Measurements from ENCODE around the gene RAB34. TPM values are rescaled to one million over a fixed set of nuclear protein-coding genes. Genes with fewer than 3 reads are reported as not detected.

RAB34 gene
- total and polyA plus RNA-seq, 2 experiments from 2014 or later, result 277 to 476 TPM

DNA sequence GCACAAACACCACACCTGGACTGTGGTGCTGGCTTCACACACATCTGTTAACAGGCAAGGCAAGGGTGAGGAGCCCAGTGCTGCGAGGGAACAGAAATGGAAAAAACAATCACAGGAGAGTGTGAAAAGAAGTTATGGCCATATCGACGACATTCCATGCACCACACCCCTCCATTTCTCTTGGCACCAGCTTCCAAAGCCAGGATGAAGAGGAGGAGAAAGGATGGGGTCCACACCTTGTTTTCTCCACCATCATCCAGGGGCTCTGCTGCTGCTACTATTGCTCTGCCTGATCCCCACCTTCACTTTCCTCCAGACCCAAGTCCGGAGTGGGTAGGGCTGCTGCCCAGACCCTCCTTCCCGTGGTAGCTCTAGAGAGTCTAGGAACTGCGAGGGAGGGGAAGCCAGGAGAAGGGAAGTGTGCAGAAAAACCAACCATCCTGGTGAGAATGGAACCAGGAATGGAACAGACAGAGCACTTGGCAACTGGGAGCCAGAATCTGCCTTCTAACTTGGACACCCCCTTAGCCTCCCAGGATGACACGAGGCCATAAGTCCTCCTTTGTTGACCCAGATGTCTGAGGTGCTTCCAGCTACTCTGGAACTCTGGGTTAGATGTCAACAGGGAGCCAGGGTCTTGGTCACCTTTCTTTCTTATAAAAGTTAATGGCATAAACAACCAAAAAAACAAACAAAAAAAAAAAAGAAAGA, 4.8 kb downstream of the RAB34 start:
- no peak overlapping the region for H3K4me3 ChIP-seq
- H2AFZ ChIP-seq, result no peak overlapping the region
- no peaks in the 10 kb centered on the region for H3K9me2 ChIP-seq (ENCODE audit: insufficient read depth)
- no peaks in the 10 kb centered on the region for H4K20me1 ChIP-seq (ENCODE audit: insufficient read depth)
- H3K79me2 ChIP-seq (ENCODE audit: insufficient read depth), result peaks cover 28% of the 10 kb centered on the region
- in situ Hi-C loops (cut with MboI), result no loop called here
- no peak for TF ChIP-seq EZH2 (IDR thresholded peaks at IDR 0.05; ENCODE audit: insufficient read depth, poor library complexity, severe bottlenecking)
- no peak for TF ChIP-seq EZH2phosphoT487 (IDR thresholded peaks at IDR 0.05; ENCODE audit: insufficient read depth, low read depth)
- DNase-seq, result no peak
- no peak overlapping the region for H3K4me2 ChIP-seq (ENCODE audit: unreplicated experiment)
- H3K27ac ChIP-seq, result no peak overlapping the region
- peaks cover 21% of the 10 kb centered on the region for H3F3A ChIP-seq (ENCODE audit: insufficient read depth)
- H3K27me3 ChIP-seq (replicated peaks; ENCODE audit: insufficient read depth), result no peaks in the 10 kb centered on the region
- H3K4me1 ChIP-seq (ENCODE audit: insufficient read depth), result peaks cover 7% of the 10 kb centered on the region; the same call in 1 of the 2 replicates
- H3K9me3 ChIP-seq (ENCODE audit: low read depth), result no peaks in the 10 kb centered on the region
- 0 out of 2 replicates have a peak, but pooled peaks cover 12% of the 10 kb centered on the region for H3K36me3 ChIP-seq (ENCODE audit: low read depth)
- no peak overlapping the region for H3K9ac ChIP-seq
- 81 to 84% methylated on average over 7 of the region's 7 CpGs for WGBS, 2 experiments (ENCODE audit: low coverage in 1 of 2, low lambda C conversion rate in 2 of 2, missing lambda C conversion rate in 2 of 2)

DNA sequence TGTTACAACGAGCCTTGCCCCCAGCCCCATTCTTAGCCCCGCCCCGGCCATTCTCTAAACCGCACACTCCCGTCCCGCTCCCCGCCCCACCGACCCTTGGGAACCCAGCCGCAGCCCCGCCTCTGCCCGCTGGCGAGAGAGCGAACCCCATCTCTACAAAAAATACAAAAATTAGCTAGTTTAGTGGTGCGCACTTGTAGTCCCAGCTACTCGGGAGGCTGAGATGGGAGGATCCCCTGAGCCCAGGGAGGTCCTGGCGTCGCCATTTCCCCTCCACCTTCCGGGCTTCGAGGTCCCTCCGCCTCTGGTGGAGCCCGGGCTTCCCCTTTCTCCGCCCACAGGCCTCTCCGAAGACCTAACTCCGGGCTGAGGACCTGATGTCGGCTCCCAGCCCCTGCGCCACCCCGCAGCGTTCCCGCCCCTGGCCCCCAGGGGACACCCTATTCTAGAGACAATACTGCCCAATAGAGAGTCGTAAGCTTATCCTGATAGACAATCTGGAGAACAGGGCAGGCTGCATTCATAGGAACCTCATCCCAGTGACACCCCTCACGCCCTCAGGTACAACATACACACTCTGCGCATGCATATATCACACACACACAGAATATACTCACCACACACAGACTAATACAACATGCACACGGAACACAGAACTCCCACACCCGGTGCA, 5.5 kb downstream of the RAB34 start:
- Histone ChIP-seq H3K4me2 (ENCODE audit: unreplicated experiment) (peak overlapping the region; percentile 29), H3K9me2 (ENCODE audit: insufficient read depth) (no peaks in the 10 kb centered on the region), H3K79me2 (ENCODE audit: insufficient read depth) (peaks cover 24% of the 10 kb centered on the region), H3K9ac (peak overlapping the region; percentile 80), H4K20me1 (ENCODE audit: insufficient read depth) (no peaks in the 10 kb centered on the region), H3K4me1 (ENCODE audit: insufficient read depth) (peaks cover 7% of the 10 kb centered on the region; the same call in 1 of the 2 replicates), H3K36me3 (ENCODE audit: low read depth) (0 out of 2 replicates have a peak, but pooled peaks cover 12% of the 10 kb centered on the region), H3F3A (ENCODE audit: insufficient read depth) (peaks cover 21% of the 10 kb centered on the region), H3K4me3 (peak overlapping the region; percentile 69), H3K27ac (peak overlapping the region; percentile 78), H3K9me3 (ENCODE audit: low read depth) (no peaks in the 10 kb centered on the region), H2AFZ (peak overlapping the region; percentile 74), H3K27me3 (replicated peaks; ENCODE audit: insufficient read depth) (no peaks in the 10 kb centered on the region)
- TF ChIP-seq EZH2 (IDR thresholded peaks at IDR 0.05; ENCODE audit: insufficient read depth, poor library complexity, severe bottlenecking) (no peak), EZH2phosphoT487 (IDR thresholded peaks at IDR 0.05; ENCODE audit: insufficient read depth, low read depth) (no peak)
- no peak for DNase-seq
- 45 to 57% methylated on average over 24 to 34 of the region's 34 CpGs for WGBS, 2 experiments (ENCODE audit: low coverage in 1 of 2, low lambda C conversion rate in 2 of 2, missing lambda C conversion rate in 2 of 2)
- in situ Hi-C loops (cut with MboI), result no loop called here

DNA sequence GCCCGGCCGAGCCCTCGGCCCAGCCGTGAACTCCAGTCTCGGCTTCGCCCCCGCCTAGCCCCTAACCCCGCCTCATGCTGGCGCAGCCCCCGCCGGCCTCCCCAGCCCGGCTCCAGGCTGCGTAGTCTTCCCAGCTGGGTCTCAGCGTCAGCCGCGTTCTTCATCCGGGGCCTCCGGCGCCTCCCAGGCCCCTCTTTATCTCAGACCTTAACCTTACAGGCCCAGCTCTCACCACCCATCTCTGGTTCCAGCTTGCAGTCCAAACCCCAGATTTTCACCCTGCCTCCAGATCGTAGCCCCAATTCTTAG, 6.0 kb downstream of the RAB34 start, which contains the start of gene PROCA1:
Gene PROCA1 (minus strand): TSS at position 166 of the 309 bp plus-strand sequence. CDS start 228 bp downstream, outside the sequence.
- peaks cover 7% of the 10 kb centered on the region; the same call in 1 of the 2 replicates for H3K4me1 ChIP-seq (ENCODE audit: insufficient read depth)
- H3K27me3 ChIP-seq (replicated peaks; ENCODE audit: insufficient read depth), result no peaks in the 10 kb centered on the region
- H3K4me3 ChIP-seq, result peak within 1 kb of the TSS; percentile 69
- H3K27ac ChIP-seq, result peak within 1 kb of the TSS; percentile 78
- no peak for TF ChIP-seq EZH2phosphoT487 (IDR thresholded peaks at IDR 0.05; ENCODE audit: insufficient read depth, low read depth)
- TF ChIP-seq EZH2 (IDR thresholded peaks at IDR 0.05; ENCODE audit: insufficient read depth, poor library complexity, severe bottlenecking), result no peak
- in situ Hi-C loops (cut with MboI), result no loop called here
- H4K20me1 ChIP-seq (ENCODE audit: insufficient read depth), result no peaks in the 10 kb centered on the region
- DNase-seq, result no peak
- 0 out of 2 replicates have a peak, but pooled peaks cover 12% of the 10 kb centered on the region for H3K36me3 ChIP-seq (ENCODE audit: low read depth)
- peak within 1 kb of the TSS; percentile 80 for H3K9ac ChIP-seq
- H3K9me3 ChIP-seq (ENCODE audit: low read depth), result no peaks in the 10 kb centered on the region
- peaks cover 19% of the 10 kb centered on the region for H3K79me2 ChIP-seq (ENCODE audit: insufficient read depth)
- H2AFZ ChIP-seq, result peak within 1 kb of the TSS; percentile 74
- H3K4me2 ChIP-seq (ENCODE audit: unreplicated experiment), result peak within 1 kb of the TSS; percentile 70
- H3K9me2 ChIP-seq (ENCODE audit: insufficient read depth), result no peaks in the 10 kb centered on the region
- peaks cover 21% of the 10 kb centered on the region for H3F3A ChIP-seq (ENCODE audit: insufficient read depth)
- WGBS, 2 experiments (ENCODE audit: low coverage in 1 of 2, low lambda C conversion rate in 2 of 2, missing lambda C conversion rate in 2 of 2), result 1 to 4% methylated on average over 18 to 20 of the region's 20 CpGs

DNA sequence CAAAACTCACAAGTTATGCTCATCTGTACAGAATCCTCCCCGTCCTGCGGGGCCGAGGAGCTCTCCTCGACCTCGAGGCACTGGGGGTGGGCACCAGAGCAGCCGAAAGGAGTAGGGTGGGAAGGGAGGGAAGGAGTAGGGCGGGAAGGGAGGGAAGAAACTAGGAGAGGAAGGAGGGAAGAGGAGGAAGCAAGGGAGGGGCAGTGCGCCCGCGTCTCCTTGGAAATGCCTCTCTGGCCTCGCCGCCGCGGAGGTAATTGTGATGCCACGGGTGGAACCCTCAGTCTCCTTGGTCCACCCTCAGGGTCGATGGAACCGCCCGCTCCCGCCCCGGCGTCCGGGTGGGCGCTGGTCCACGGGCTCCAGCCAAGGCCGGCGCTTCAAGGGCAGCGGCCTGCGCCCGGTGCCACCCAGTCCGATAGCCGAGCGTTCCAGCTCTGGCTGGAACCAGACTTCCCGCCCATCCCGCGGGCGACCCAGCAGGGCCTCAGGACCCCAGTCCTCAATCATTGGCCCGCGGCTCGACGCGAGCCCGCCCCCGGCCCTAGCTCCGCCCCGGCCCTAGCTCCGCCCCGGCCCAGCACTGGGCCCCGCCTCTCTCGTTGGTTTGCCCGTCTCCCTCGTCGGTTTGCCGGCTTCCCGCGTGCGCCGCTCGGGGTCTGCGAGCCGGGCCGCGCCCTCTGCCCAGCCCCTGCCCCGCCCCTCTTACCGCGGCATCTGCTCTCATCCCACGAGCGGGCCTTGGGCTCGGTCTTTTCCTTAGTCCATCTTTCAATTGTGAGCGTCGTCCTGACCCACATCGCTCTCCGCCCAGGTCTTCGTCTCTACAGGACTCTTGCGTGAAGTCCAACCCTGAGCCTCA, 6.6 kb downstream of the RAB34 start:
- in situ Hi-C loops (cut with MboI), result no loop called here
- Histone ChIP-seq H3K4me2 (ENCODE audit: unreplicated experiment) (peak overlapping the region; percentile 70), H3K79me2 (ENCODE audit: insufficient read depth) (peaks cover 13% of the 10 kb centered on the region), H3K27me3 (replicated peaks; ENCODE audit: insufficient read depth) (no peaks in the 10 kb centered on the region), H3K4me1 (ENCODE audit: insufficient read depth) (peaks cover 7% of the 10 kb centered on the region; the same call in 1 of the 2 replicates), H3K9me3 (ENCODE audit: low read depth) (no peaks in the 10 kb centered on the region), H3K9ac (peak overlapping the region; percentile 80), H3K4me3 (peak overlapping the region; percentile 69), H2AFZ (peak overlapping the region; percentile 74), H3K36me3 (ENCODE audit: low read depth) (0 out of 2 replicates have a peak, but pooled peaks cover 12% of the 10 kb centered on the region), H4K20me1 (ENCODE audit: insufficient read depth) (no peaks in the 10 kb centered on the region), H3F3A (ENCODE audit: insufficient read depth) (peaks cover 21% of the 10 kb centered on the region), H3K9me2 (ENCODE audit: insufficient read depth) (no peaks in the 10 kb centered on the region), H3K27ac (peak overlapping the region; percentile 78)
- peak; percentile 94 for DNase-seq
- 1% methylated on average over 32 to 72 of the region's 74 CpGs for WGBS, 2 experiments (ENCODE audit: low coverage in 1 of 2, low lambda C conversion rate in 2 of 2, missing lambda C conversion rate in 2 of 2)
- TF ChIP-seq EZH2 (IDR thresholded peaks at IDR 0.05; ENCODE audit: insufficient read depth, poor library complexity, severe bottlenecking), result no peak
- no peak for TF ChIP-seq EZH2phosphoT487 (IDR thresholded peaks at IDR 0.05; ENCODE audit: insufficient read depth, low read depth)
